AG09309 (cell line): ENCODE measurements around the gene COX4I1.

Source experiments
- DNase-seq: peaks from one replicate; pipeline ENCODE4 v3.0.0-alpha.2; 2010; ENCODE audit warnings: low read depth
- H3K4me3 ChIP-seq: 2 replicates; pipeline ENCODE4 v1.5.1; 2011; ENCODE audit warnings: mild to moderate bottlenecking, low read depth, low read length, moderate library complexity; ENCODE audit not compliant: control insufficient read depth
- TF ChIP-seq, protein P1 (sequence below): IDR thresholded peaks from 2 replicates; pipeline ENCODE4 v1.5.1; 2011; ENCODE audit warnings: mild to moderate bottlenecking, low read depth, low read length, inconsistent platforms; ENCODE audit not compliant: insufficient read depth, control insufficient read depth; ENCODE audit errors: missing control alignments

Gene COX4I1

GRCh38 chr16:85759136-85759535, 40.4 kb upstream of the COX4I1 start:
- TF ChIP-seq, protein P1, sequence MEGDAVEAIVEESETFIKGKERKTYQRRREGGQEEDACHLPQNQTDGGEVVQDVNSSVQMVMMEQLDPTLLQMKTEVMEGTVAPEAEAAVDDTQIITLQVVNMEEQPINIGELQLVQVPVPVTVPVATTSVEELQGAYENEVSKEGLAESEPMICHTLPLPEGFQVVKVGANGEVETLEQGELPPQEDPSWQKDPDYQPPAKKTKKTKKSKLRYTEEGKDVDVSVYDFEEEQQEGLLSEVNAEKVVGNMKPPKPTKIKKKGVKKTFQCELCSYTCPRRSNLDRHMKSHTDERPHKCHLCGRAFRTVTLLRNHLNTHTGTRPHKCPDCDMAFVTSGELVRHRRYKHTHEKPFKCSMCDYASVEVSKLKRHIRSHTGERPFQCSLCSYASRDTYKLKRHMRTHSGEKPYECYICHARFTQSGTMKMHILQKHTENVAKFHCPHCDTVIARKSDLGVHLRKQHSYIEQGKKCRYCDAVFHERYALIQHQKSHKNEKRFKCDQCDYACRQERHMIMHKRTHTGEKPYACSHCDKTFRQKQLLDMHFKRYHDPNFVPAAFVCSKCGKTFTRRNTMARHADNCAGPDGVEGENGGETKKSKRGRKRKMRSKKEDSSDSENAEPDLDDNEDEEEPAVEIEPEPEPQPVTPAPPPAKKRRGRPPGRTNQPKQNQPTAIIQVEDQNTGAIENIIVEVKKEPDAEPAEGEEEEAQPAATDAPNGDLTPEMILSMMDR, result no peak
- H3K4me3 ChIP-seq, result no peak overlapping the region
- DNase-seq, result no peak

DNA sequence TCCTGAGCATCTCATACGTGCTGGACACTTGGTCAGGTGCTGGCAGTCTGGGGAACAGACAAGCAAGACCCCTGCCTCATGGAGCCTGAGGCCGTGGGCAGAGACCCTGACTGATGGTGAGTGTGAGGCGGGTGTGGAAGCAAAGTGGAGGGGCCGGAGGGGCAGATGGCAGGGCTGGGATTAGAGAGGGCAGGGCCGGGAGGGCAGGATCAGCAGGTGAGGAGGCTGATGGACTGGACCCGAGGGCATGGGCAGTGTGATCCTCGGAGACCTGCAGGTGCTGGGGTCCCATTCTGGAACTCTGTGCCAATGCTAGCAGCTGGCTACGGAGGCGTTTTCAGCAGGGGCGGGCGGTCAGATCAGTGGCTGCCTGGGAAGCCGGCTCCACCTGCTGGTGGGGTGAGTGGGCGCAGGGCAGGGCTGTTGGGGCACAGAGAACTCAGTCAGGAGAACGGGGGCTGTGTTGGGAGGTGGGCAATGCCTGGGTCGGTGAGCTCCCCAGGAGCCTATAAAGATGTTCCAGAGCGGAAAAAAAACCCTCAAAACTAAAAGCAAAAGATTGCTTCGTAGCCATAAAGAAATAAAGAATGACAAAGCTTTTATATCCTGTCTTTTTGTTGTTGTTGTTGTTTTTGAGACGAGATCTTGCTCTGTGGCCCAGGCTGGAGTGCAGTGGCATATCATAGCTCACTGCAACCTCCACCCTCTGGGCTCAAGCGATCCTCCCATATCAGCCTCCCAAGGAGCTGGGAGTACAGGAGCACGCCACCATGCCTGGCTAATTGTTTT, 39.7 kb upstream of the COX4I1 start:
- DNase-seq, result no peak
- TF ChIP-seq, protein P1, result peak; percentile 44
- H3K4me3 ChIP-seq, result no peak overlapping the region

DNA sequence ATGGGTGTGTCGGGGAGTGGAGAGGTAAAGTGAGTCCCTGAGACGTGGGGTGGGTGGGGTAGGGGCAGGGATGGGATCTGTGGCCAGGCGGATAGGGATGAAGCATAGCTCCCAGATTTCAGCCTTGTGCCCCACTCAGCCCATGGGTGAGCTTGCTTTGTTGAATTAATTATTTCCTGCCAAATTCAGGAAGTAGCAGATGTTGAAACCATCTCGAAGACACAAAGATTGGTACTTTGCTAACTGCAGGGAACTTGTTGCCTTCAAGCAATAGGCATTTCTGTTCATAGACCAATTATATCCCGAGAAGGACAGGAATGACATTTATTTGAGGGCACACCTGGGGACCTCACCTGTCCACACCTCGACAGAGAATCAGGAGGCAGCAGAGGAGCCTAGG, 37.6 kb upstream of the COX4I1 start:
- DNase-seq, result no peak
- H3K4me3 ChIP-seq, result no peak overlapping the region
- TF ChIP-seq, protein P1, result no peak

GRCh38 chr16:85762970-85763369, 36.5 kb upstream of the COX4I1 start:
- DNase-seq, result no peak
- no peak overlapping the region for H3K4me3 ChIP-seq
- TF ChIP-seq, protein P1, result no peak

- TF ChIP-seq, protein P1, result no peak
- H3K4me3 ChIP-seq, result no peak overlapping the region
- DNase-seq, result no peak
These were observed 35.9 kb upstream of the COX4I1 start for GRCh38 chr16:85763616-85764015.

- TF ChIP-seq, protein P1, result no peak
These were observed 34.3 kb upstream of the COX4I1 start for GRCh38 chr16:85765211-85765610.

DNA sequence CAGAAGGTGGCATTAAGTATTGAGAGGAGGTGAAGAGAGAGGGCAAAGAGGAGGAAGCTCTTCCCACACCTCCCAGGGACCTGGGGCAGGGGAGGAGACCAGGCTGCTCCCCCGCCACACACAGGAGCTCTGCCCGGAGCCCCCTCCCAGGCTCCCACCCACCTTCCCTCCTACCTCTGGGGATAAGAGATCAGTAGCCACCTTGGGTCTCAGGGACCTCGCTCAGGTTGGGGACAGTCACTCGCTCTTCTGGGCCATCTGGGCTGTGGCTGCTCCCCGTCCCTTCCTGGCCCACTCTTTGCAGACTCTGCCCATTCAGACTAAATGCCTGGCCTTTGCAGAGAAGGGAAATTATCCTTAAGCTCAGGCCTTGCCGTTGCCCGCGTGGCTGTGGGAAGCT, 33.7 kb upstream of the COX4I1 start:
- no peak for DNase-seq
- TF ChIP-seq, protein P1, result no peak
- no peak overlapping the region for H3K4me3 ChIP-seq

More at GRCh38 chr16:85765211-85765610, 34.3 kb upstream of the COX4I1 start:
- H3K4me3 ChIP-seq, result no peak overlapping the region
- no peak for DNase-seq
